Suprapubic skin (tissue), 4 donors: Measurements from ENCODE around the gene PLXNA2. TPM values are rescaled to one million over a fixed set of nuclear protein-coding genes. Genes with fewer than 3 reads are reported as not detected.

Experiments used
- DNase-seq, 2 donors: peaks; one replicate each; pipeline ENCODE4 v3.0.0-alpha.2; 2019; ENCODE audit warnings: low spot score in 2 of 2
- H3K27ac ChIP-seq: fragments of 200-600 bp; sonication (generic); one replicate; pipeline ENCODE4 v1.5.1; 2019
- H3K27me3 ChIP-seq: fragments of 200-600 bp; sonication (generic); one replicate; pipeline ENCODE4 v1.5.1; 2019
- H3K36me3 ChIP-seq: fragments of 200-600 bp; sonication (generic); one replicate; pipeline ENCODE4 v1.5.1; 2019
- H3K4me1 ChIP-seq: fragments of 200-600 bp; sonication (generic); one replicate; pipeline ENCODE4 v1.5.1; 2019
- H3K4me3 ChIP-seq: fragments of 200-600 bp; sonication (generic); one replicate; pipeline ENCODE4 v1.5.1; 2019; ENCODE audit warnings: mild to moderate bottlenecking
- H3K9me3 ChIP-seq: fragments of 200-600 bp; sonication (generic); one replicate; pipeline ENCODE4 v1.5.1; 2019
- EP300 ChIP-seq: sonication (generic); formaldehyde crosslinking; IDR thresholded peaks from one replicate; pipeline ENCODE4 v1.6.1; 2017; ENCODE audit warnings: antibody characterized with exemption
- POLR2A ChIP-seq, 2 donors: fragments of 450-650 bp; IDR thresholded peaks; one replicate each; pipeline ENCODE4 v1.6.1; 2017; ENCODE audit warnings: antibody characterized with exemption in 2 of 2, mild to moderate bottlenecking in 2 of 2, moderate library complexity in 2 of 2
- POLR2AphosphoS5 ChIP-seq, 3 donors: sonication (generic); formaldehyde crosslinking; IDR thresholded peaks; one replicate each; pipeline ENCODE4 v1.6.1; 2017; ENCODE audit warnings: antibody characterized with exemption in 3 of 3
- WGBS: methylation state at CpG from one replicate; pipeline ENCODE4 v1.1.5; 2018; 5-methylcytosine and 5-hydroxymethylcytosine counted together
- total RNA-seq, 4 donors: library from RNA; depleted of rRNA; stranded (reverse); fragments of >200 nt; gene quantifications; one replicate each; pipeline ENCODE4 v1.1.0, GENCODE V29; 2016
- TF ChIP-seq, protein P1 (sequence below), 2 donors: fragments of 200-600 bp in 1 of 2; fragments of 450-650 bp in 1 of 2; sonication (generic) in 1 of 2; IDR thresholded peaks; one replicate each; pipeline ENCODE4 v1.5.1; 2016 to 2019; ENCODE audit warnings: antibody characterized with exemption in 2 of 2, mild to moderate bottlenecking in 1 of 2, moderate library complexity in 1 of 2

The PLXNA2 gene
- total RNA-seq, 4 donors from 2014 or later, result 35.3 to 53.9 (median 45.7) TPM

- no peak overlapping the region for H3K4me3 ChIP-seq
- H3K27ac ChIP-seq, result no peak overlapping the region
- TF ChIP-seq, protein P1, sequence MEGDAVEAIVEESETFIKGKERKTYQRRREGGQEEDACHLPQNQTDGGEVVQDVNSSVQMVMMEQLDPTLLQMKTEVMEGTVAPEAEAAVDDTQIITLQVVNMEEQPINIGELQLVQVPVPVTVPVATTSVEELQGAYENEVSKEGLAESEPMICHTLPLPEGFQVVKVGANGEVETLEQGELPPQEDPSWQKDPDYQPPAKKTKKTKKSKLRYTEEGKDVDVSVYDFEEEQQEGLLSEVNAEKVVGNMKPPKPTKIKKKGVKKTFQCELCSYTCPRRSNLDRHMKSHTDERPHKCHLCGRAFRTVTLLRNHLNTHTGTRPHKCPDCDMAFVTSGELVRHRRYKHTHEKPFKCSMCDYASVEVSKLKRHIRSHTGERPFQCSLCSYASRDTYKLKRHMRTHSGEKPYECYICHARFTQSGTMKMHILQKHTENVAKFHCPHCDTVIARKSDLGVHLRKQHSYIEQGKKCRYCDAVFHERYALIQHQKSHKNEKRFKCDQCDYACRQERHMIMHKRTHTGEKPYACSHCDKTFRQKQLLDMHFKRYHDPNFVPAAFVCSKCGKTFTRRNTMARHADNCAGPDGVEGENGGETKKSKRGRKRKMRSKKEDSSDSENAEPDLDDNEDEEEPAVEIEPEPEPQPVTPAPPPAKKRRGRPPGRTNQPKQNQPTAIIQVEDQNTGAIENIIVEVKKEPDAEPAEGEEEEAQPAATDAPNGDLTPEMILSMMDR (IDR thresholded peaks at IDR 0.05), result no peak
- no peak for TF ChIP-seq POLR2AphosphoS5 (IDR thresholded peaks at IDR 0.05)
- TF ChIP-seq EP300, result no peak
- no peak for TF ChIP-seq POLR2A (IDR thresholded peaks at IDR 0.05)
- H3K27me3 ChIP-seq, result peaks cover 25% of the 10 kb centered on the region
- H3K4me1 ChIP-seq, result peaks cover 7% of the 10 kb centered on the region
- no peaks in the 10 kb centered on the region for H3K9me3 ChIP-seq
- H3K36me3 ChIP-seq, result no peaks in the 10 kb centered on the region
- WGBS, result 89% methylated on average over 3 of the region's 3 CpGs
- DNase-seq, result no peak
Observed at GRCh38 chr1:208271236-208271635, 27.1 kb upstream of the PLXNA2 start.

DNA sequence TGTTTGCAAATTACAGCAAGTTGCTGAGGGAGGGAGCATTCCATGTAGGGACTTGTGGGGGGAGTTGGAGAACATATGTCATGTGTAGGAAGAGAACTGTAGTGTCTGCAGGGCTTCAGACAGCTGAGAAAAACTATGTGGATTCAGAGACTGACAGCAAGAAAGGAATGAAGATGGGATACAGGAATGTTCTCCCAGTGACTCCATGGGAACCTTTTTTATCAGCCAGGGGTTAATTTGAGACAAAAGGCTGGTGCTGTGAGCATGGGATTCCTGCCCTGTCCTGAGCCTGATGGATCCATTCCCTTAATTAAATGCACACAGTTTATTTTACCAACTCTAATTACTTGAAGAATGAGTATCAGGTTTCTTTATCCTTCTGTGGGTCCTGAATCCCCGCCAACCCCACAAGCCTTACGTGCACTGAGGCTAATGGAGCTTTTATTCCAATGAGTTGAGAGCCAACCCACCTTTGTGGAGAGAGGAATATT, 26.5 kb upstream of the PLXNA2 start:
- Histone ChIP-seq H3K4me3 (no peak overlapping the region), H3K27me3 (peaks cover 25% of the 10 kb centered on the region), H3K36me3 (no peaks in the 10 kb centered on the region), H3K4me1 (peaks cover 7% of the 10 kb centered on the region), H3K27ac (no peak overlapping the region), H3K9me3 (no peaks in the 10 kb centered on the region)
- 63% methylated on average over 2 of the region's 2 CpGs for WGBS
- TF ChIP-seq, protein P1 (IDR thresholded peaks at IDR 0.05), result no peak
- TF ChIP-seq POLR2A (IDR thresholded peaks at IDR 0.05), result no peak
- TF ChIP-seq POLR2AphosphoS5 (IDR thresholded peaks at IDR 0.05), result no peak
- TF ChIP-seq EP300, result no peak
- DNase-seq, result no peak

DNA sequence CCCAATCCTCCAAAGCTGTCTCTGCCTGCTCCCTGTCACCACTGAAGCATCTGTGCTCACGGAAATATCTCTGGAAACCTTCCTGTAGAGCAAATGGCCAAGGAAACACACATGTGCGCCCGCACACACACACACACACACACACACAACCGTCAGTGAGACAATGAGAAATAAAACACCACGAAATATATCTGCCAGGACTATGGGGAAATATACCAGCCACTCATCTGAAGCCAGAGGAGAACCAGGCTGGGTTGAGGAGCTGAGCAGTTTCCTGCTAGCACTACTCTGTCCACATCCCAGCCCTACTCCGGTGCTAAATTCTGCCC, 25.1 kb upstream of the PLXNA2 start:
- H3K9me3 ChIP-seq, result no peaks in the 10 kb centered on the region
- no peak for DNase-seq
- H3K4me1 ChIP-seq, result peaks cover 17% of the 10 kb centered on the region
- no peak overlapping the region for H3K4me3 ChIP-seq
- TF ChIP-seq POLR2AphosphoS5 (IDR thresholded peaks at IDR 0.05), result no peak
- TF ChIP-seq, protein P1 (IDR thresholded peaks at IDR 0.05), result no peak
- TF ChIP-seq EP300, result no peak
- no peak for TF ChIP-seq POLR2A (IDR thresholded peaks at IDR 0.05)
- no peaks in the 10 kb centered on the region for H3K36me3 ChIP-seq
- 32% methylated on average over 6 of the region's 6 CpGs for WGBS
- peaks cover 25% of the 10 kb centered on the region for H3K27me3 ChIP-seq
- no peak overlapping the region for H3K27ac ChIP-seq

- DNase-seq, result no peak
- no peaks in the 10 kb centered on the region for H3K9me3 ChIP-seq
- no peak overlapping the region for H3K4me3 ChIP-seq
- no peaks in the 10 kb centered on the region for H3K36me3 ChIP-seq
- H3K4me1 ChIP-seq, result peaks cover 17% of the 10 kb centered on the region
- TF ChIP-seq EP300 (no peak), POLR2A (IDR thresholded peaks at IDR 0.05) (no peak), POLR2AphosphoS5 (IDR thresholded peaks at IDR 0.05) (no peak)
- TF ChIP-seq, protein P1 (IDR thresholded peaks at IDR 0.05), result no peak
- peaks cover 24% of the 10 kb centered on the region for H3K27me3 ChIP-seq
- no peak overlapping the region for H3K27ac ChIP-seq
- WGBS, result 65% methylated on average over 9 of the region's 9 CpGs
Observed at GRCh38 chr1:208268541-208269337, 24.6 kb upstream of the PLXNA2 start.

DNA sequence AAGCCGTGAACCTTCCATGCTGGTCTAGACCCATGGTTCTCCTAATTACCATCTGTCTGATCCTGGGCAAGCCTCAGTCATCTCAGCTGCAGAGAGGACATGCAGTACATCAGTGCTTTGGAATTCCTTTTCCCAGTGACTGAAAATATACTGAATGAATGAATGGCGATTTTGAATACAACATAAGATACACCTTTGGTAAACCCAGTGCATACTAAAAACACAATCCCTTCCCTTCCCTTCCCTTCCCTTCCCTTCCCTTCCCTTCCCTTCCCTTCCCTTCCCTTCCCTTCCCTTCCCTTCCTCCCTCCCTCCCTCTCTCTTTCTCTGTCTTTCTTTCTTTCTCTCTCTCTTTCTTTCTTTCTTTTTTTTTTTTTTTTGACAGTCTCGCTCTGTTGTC, 21.3 kb upstream of the PLXNA2 start:
- Histone ChIP-seq H3K4me3 (no peak overlapping the region), H3K36me3 (no peaks in the 10 kb centered on the region), H3K27ac (no peak overlapping the region), H3K27me3 (peaks cover 20% of the 10 kb centered on the region), H3K9me3 (no peaks in the 10 kb centered on the region), H3K4me1 (peaks cover 17% of the 10 kb centered on the region)
- TF ChIP-seq POLR2AphosphoS5 (IDR thresholded peaks at IDR 0.05) (no peak), EP300 (no peak)
- TF ChIP-seq, protein P1 (IDR thresholded peaks at IDR 0.05), result no peak
- DNase-seq, result no peak
- WGBS, result 75% methylated on average over 3 of the region's 3 CpGs
